GM18498 (cell line): ENCODE results near the gene RELN.

Source experiments
- ATAC-seq: cut with Tn5 transposase; IDR thresholded peaks from one replicate; pipeline ENCODE4 v1.9.1; 2021; ENCODE audit warnings: mild to moderate bottlenecking, moderate library complexity; ENCODE audit not compliant: unreplicated experiment

The RELN gene

GRCh38 chr7:103592844-103593243, 396.6 kb downstream of the RELN start:
- no peak for ATAC-seq

GRCh38 chr7:103592187-103592586, 397.3 kb downstream of the RELN start:
- ATAC-seq: no peak

DNA sequence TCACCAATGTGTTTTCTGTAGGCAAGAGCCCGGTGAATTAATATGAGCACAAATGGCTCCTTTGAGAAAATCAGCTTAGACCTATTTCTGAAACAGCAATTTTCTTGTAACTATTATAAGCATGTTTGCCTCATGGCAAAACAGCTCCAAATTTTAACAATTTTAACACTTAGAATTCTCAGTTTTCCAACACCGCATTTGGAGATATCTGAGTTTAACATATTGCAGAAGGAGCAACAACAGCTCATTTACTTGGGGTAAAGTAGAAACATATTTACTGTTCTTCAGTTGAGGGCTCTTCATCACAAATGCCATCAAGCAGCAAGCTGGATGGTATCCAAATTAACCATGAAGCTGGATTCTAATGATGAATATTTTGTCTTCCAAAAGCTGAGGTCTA, 409.4 kb downstream of the RELN start:
- ATAC-seq: no peak

- ATAC-seq: no peak
Measured at GRCh38 chr7:103577059-103577458, 412.4 kb downstream of the RELN start.

DNA sequence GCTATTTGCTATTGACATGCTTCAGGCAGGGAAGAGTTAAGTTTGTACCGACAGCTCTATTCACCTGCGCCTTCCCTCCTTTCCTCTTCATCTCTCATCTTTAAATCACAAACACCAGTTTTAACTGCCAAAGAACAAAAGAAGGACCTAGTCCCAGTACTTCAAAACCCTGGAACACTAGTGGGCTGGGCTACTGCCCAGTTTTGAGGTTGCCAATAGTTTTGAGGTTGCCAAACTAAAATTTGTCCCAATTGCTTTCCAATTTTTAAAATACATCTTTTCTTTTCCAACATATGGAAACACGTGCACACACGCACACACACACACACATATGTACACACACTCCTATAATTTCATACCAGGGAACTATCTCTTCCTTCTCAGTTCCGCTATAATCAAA, 412.8 kb downstream of the RELN start:
- ATAC-seq: no peak

- ATAC-seq: no peak
Measured at GRCh38 chr7:103574576-103574975, 414.9 kb downstream of the RELN start.

DNA sequence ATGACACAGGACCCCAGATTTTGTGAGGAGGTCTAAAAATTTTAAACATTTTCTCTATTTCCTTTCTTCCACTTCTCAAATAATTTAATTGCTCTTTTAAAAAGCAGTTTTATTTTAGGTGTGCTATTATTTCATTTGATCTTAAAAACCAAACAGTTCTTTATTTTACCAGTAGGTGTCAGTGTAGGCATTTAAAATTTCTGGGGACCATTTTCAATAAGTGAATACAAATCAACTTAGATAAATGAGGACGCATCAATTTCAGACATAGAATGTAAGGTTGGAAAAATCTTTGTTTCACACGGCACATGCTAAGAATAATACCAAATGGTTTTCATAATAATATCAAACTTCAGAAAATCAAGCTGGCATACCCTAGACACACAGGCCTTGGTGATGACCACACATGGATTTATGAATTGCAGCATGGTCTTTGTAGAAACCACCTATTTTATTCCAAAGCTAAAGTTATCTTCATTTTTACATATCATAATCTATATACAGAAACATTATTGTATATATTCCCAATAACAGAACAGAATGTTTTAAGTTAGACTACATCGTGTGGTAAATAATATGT, 415.9 kb downstream of the RELN start:
- ATAC-seq: no peak

DNA sequence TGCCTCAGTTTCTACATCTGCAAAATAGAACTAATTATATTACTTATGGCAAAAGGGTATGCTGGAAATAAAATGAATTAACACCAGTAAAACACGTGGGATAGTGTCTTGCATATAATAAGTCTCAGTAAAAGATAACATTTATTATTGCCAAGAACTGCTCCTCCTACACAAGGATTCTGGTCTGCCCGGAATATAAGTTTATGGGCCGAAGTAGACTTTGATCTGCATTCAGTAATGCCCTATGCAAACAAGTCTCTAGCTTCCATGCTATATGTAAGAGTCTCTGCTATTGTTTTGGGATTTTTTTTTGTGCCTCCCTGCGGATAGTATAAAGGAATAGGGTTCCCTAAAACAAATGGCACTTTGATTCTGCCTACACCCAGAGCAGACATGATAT, 417.9 kb downstream of the RELN start:
- ATAC-seq: no peak

DNA sequence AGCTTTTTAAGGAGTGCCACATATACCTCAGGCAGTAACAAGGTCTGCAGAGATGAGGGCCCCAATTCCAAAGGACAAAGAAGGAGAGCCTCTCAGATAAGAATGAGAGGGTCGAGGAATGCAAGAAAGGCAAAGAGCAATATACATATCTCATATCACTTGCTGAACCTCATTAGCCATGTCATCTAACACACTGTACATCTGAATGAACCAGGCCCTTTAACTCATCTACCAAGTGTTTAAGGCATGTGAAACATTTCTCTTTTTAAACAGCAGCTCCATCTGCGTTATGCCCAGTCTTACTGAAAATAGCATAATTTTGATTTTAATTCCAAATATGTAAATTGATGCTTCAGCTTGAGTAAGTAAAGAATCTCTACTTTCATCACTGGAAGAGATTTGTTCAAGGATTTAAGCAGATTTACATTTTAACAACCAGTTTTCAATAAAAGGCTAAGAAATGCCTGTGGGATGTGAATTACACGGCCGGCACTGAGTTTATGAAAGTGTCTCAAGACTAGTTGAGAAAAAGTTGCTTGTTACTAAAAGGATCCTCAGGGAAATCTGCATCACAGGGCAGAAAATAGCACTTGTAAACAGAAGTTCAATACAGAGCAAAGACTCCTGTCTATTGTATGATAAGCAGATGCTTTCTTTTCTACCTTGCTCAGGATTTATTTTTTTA, 419.7 kb downstream of the RELN start:
- ATAC-seq: no peak

DNA sequence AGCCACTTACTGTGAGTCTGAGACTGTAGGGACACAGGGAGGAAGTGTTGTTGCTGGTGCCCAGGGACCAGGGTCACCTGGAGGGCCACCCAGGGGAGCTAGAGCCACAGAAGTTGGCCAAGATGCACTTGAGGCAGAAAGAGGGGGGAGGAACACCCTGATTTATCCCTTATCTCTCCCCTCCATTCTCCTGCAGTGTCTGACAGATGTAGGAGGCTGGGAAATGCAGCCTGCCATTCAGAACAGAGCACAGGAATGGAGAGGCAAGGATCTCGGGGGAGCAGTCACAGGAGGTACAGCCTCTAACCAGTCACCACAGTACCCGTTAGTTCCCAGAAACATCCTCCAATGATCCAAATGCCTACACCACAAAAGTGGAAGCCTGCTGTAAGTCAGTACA, 425.0 kb downstream of the RELN start:
- no peak for ATAC-seq

- ATAC-seq: no peak
Measured at GRCh38 chr7:103560136-103560535, 429.3 kb downstream of the RELN start.

DNA sequence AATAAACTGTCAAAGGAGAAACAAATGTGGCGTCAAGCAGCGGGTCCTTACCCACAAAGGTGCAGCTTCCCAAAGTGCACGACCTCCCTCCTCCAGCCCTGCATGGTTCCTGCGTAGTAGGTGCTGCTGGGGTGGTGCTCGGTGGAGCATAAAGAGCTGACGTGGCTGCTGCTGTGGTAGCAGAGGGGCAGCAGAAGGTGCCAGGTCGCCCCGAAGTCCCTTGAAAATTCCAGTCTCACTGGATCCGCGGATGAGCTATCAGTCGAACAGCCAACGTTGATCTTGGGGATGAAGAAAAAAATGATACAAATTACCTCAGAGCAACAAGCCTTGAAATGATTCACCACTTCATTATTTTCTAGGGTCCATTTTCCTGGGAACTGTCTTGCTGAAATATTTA, 438.4 kb downstream of the RELN start:
- ATAC-seq: no peak

- ATAC-seq: no peak
Measured at GRCh38 chr7:103549786-103550185, 439.7 kb downstream of the RELN start.

GRCh38 chr7:103547451-103548284, 441.8 kb downstream of the RELN start:
- ATAC-seq: peak; percentile 55

- no peak for ATAC-seq
Measured at GRCh38 chr7:103542470-103542869, 447.0 kb downstream of the RELN start.

GRCh38 chr7:103541947-103542346, 447.5 kb downstream of the RELN start:
- ATAC-seq: no peak

DNA sequence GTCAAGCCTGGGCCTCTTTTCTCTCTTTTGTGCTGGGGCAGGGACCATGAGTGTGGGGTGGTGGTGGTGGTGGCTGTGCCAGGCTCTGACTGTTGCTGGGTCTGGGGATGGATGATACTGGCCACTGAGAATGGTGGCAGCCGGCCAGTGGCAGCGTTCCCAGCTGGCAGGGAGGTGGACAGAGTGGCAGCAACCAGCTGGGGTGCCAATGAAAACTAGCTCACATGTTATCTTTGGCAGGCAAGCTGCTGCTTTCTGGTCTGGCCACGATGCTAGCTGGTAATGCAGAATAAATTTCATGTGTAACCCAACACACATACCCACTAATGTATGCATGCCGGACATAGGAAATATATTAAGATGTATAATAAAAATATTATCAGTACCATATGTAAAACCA, 448.4 kb downstream of the RELN start:
- no peak for ATAC-seq

GRCh38 chr7:103540338-103540737, 449.1 kb downstream of the RELN start:
- no peak for ATAC-seq

DNA sequence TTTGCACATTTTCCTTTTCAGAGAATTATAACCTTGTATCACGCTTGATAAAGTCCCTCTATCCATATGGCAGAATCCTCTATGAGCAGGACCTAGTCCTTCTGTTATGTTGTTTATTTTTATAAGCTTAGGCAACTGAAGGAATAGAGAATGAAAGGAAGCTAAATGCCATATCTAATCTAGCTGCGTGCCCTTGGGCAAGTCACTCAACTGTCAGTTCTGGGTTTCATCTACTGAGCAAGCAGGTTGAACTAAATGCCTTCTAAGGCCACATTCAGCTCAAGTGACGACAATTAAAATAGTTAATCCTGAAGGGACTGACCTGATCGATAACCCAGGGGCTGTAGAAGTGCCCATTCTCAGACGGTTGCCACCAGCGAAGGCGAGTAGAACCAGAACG, 449.6 kb downstream of the RELN start:
- ATAC-seq: no peak

GRCh38 chr7:103538964-103539709, 450.3 kb downstream of the RELN start:
- no peak for ATAC-seq

- no peak for ATAC-seq
Measured at GRCh38 chr7:103533761-103534160, 455.7 kb downstream of the RELN start.
